NCI-H1092 (cell line): Measurements from ENCODE around the gene PIGC.

ENCODE experiments used
- DNase-seq: peaks from one replicate; lab custom pipeline; 2025; lab: John Stamatoyannopoulos, UW

The PIGC gene

GRCh38 chr1:172398970-172399755, 44.7 kb downstream of the PIGC start:
- DNase-seq, result no peak

GRCh38 chr1:172398193-172398592, 45.7 kb downstream of the PIGC start:
- DNase-seq, result no peak

GRCh38 chr1:172397633-172398032, 46.2 kb downstream of the PIGC start:
- no peak for DNase-seq

- no peak for DNase-seq
Measured at GRCh38 chr1:172397221-172397620, 46.6 kb downstream of the PIGC start.

- DNase-seq, result no peak
Measured at GRCh38 chr1:172395576-172395975, 48.3 kb downstream of the PIGC start.

- DNase-seq, result no peak
Measured at GRCh38 chr1:172394811-172395210, 49.1 kb downstream of the PIGC start.

- DNase-seq, result no peak
Measured at GRCh38 chr1:172394141-172394751, 49.6 kb downstream of the PIGC start.

- DNase-seq, result no peak
Measured at GRCh38 chr1:172393354-172393753, 50.5 kb downstream of the PIGC start.

GRCh38 chr1:172391976-172392375, 51.9 kb downstream of the PIGC start:
- DNase-seq, result no peak
